Inflammatory macrophage treated with lipopolysaccharide for 1 hour (primary cell): ENCODE measurements around the gene HPRT1.

Source experiments
- DNase-seq, 2 donors: peaks; one replicate each; pipeline ENCODE4 v3.0.0-alpha.2; 2020 to 2022

Gene HPRT1

DNA sequence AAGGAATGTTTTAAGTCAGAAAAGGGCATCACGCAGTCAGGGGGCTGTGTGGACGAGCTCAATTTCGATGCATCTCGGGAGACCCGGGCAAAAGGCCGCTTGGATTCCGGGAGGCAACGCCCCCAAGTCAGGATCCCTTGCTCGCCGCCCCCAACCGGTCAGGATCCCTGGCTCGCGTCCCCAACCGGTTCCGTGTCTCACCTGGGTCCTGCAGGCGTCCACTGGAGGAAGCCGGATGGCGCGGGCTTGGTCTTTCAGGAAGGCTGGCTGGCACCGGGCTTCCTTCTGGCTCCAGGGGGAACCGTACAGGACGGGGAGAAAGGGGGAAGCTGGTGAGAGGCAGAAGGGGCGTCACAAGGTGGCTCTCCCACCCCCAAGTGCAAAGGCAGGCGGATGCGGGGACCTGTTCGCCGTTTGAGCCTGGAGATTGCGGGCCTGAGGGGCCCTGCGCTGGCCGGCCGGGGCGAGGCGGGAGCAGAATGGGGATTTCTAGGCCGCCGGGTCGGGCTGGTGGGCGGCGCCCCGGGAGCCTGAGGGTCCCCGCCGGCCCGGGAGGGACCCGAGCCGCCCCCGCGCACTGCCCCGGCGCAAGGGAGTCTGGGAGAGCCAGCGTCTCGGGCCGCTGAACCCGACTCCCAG lies 84.7 kb downstream of the HPRT1 start:
- no peak for DNase-seq

DNA sequence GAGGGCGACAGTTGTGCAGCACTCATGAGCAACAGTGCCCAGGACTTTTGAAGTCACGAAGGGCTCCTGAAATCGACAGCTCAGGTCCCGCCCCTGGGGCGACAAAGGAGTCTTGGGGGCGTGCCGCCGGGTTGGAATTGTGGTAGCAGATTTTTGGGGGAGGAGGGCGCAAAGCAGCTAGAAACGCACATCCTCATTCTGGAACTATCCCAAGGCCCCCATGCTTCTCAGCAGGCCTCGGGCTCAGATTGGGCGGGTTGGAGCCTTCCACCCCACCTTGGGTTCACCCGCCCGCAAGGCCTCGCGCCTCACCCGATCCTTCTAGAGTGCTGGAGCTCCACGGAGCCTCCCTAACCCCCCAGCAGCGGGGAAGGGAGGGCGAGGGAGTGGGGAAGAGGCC lies 85.5 kb downstream of the HPRT1 start:
- no peak for DNase-seq

DNA sequence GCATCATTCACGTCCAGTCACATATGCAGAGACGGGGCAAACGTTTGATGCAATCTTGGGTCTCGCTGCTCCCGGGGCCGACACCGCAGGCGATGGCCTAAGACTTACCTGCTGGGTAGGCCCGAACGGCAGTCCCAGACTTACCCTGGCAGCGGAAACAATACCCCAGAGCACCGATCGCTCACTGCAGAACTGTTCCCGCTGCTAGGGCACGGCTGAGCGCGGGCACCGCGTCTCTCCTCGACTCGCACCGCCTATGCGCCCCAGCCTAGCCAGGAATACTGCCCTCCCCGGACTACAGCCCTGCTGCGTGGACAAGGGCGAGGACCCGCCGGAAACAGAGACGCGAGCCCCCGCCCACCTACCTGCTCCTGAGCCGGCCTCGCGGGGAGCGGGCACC lies 86.2 kb downstream of the HPRT1 start:
- no peak for DNase-seq

DNA sequence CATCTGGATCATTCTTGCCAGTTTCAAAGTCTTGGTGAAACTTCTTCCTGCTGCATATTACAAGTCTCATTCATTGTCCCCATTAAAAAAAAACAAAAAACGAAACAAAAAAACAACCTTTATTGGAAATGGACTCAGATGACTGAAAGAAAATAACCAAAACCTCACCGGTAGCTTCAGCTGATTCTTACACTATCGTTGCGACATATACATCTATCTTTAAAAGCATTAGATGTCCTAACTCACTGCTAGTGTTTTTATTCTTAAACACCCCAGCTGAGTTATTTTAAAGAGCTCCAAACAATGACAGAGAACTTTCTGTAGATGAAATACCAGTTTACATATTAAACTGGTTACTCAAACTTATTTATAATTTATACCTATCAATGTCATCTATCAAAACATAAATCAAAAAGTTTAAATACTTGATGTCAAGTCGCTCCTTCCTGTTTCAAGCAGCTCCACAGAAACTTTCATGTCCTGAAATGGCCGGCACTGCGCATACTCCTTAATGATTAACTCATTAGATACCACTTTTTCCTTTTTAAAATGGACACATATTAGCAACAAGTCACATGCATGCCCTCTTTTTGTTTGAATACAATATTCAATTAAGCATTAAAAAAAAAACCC lies 87.2 kb downstream of the HPRT1 start:
- DNase-seq = peak in 1 of 2 donors; percentile 2

DNA sequence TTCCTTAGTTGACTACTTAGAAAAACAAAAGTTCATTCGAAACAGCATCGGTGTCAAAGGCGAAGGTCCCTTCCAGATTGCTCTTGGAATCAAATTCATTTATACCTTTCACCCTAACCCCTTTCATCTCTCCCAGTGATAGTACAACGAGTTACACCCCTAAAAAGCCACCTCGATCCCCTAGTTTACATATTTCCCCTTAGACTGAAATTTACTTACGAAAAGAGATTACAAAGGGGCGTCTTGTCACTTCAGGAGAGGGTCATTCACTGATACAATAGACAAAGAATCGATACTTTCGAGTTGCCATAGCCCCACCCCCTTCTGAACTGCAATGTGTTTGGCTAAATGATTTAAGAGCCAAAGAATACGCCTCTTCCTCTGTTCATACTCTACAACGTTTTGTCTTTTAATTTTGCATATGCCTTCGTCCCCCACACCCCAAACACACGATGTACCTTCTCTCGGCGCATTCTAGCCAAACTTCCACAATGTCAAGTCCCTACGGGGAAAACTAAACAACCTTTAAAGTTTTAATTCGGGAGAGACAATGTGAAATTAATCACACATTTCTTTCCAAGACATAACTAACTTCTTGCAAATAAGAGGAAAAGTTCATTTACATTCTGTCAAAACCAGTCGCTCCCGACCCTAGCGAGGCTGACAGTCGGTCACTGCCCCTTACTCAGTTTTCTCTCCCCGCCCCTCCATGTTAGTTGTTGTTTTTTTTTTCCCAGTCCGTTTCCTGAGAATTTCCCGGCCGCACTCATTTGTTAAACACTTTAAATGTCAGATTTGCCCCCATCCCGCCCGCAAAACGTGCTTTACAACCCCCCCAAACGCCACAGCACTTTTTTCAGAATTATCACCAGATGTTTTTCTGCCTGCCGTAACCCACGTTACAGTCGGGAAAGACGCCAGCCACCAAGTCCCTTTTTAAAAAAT lies 88.6 kb downstream of the HPRT1 start:
- DNase-seq = peak in 1 of 2 donors; percentile 9
